HG03354 (cell line): ENCODE results near the gene GDPD4.

ENCODE experiments used
- ATAC-seq: cut with Tn5 transposase; IDR thresholded peaks from one replicate; pipeline ENCODE4 v1.9.1; 2021; ENCODE audit warnings: mild to moderate bottlenecking; ENCODE audit not compliant: unreplicated experiment, poor library complexity, severe bottlenecking

Gene GDPD4

GRCh38 chr11:77207618-77208313 is 93.7 kb downstream of the GDPD4 start:
- no peak for ATAC-seq

- no peak for ATAC-seq
These were observed 94.4 kb downstream of the GDPD4 start for GRCh38 chr11:77207019-77207485.

GRCh38 chr11:77206264-77207018 is 95.0 kb downstream of the GDPD4 start:
- no peak for ATAC-seq

GRCh38 chr11:77205467-77206263 is 95.8 kb downstream of the GDPD4 start:
- ATAC-seq = no peak

- no peak for ATAC-seq
These were observed 96.6 kb downstream of the GDPD4 start for GRCh38 chr11:77204754-77205466.

GRCh38 chr11:77203901-77204753 is 97.4 kb downstream of the GDPD4 start:
- ATAC-seq = no peak

GRCh38 chr11:77202941-77203900 is 98.3 kb downstream of the GDPD4 start:
- no peak for ATAC-seq

GRCh38 chr11:77201991-77202841 is 99.3 kb downstream of the GDPD4 start:
- ATAC-seq = no peak

GRCh38 chr11:77201370-77201769 is 100.1 kb downstream of the GDPD4 start:
- ATAC-seq = no peak

GRCh38 chr11:77200351-77201268 is 100.9 kb downstream of the GDPD4 start:
- no peak for ATAC-seq

GRCh38 chr11:77199137-77199745 is 102.2 kb downstream of the GDPD4 start:
- ATAC-seq = no peak

GRCh38 chr11:77198440-77198849 is 103.0 kb downstream of the GDPD4 start:
- ATAC-seq = no peak

- no peak for ATAC-seq
These were observed 103.7 kb downstream of the GDPD4 start for GRCh38 chr11:77197626-77198320.

GRCh38 chr11:77196961-77197360 is 104.5 kb downstream of the GDPD4 start:
- ATAC-seq = no peak
